GM18861 (cell line): Measurements from ENCODE around the gene DCC.

Source experiments
- ATAC-seq: cut with Tn5 transposase; IDR thresholded peaks from one replicate; pipeline ENCODE4 v1.9.1; 2021; ENCODE audit not compliant: unreplicated experiment

DCC gene

GRCh38 chr18:52582061-52582460 lies 242.1 kb downstream of the DCC start:
- no peak for ATAC-seq

DNA sequence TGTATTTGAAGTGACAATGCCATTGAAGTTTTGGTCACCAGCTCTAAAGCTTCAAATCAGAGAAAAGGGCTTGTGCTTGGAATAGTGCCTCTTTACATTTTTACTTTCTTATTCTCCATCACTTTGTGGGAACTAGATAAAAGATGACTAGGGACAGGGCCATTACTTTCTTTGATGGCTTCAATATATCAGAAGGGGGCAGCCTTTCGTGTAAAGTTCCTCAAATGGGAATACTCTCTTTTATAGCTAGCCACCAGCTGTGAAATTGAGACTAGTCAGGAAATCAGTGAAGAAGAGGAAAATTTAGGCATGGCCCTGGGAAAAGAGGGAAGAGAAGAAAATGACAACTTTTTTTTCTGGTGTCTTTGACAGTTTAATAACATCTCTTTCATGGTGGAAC lies 242.5 kb downstream of the DCC start:
- no peak for ATAC-seq

DNA sequence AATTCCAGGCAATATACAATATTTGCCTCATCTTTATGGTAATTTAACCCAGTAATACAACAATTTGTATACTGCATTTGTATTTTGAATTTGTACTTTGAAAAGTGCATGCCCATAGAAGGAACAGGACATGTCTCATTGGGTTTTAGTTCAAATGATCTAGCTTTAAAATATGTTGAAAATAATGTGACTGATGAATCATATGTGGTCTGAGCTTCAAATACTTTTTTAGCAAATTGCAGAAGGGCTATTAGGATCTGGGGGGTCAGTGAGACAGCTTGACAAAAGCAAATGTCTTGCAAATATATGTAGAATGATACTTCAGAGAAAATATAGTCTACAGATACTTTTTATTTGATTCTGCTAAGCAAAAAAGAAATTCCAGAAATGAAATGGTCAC lies 248.9 kb downstream of the DCC start:
- ATAC-seq, result no peak

DNA sequence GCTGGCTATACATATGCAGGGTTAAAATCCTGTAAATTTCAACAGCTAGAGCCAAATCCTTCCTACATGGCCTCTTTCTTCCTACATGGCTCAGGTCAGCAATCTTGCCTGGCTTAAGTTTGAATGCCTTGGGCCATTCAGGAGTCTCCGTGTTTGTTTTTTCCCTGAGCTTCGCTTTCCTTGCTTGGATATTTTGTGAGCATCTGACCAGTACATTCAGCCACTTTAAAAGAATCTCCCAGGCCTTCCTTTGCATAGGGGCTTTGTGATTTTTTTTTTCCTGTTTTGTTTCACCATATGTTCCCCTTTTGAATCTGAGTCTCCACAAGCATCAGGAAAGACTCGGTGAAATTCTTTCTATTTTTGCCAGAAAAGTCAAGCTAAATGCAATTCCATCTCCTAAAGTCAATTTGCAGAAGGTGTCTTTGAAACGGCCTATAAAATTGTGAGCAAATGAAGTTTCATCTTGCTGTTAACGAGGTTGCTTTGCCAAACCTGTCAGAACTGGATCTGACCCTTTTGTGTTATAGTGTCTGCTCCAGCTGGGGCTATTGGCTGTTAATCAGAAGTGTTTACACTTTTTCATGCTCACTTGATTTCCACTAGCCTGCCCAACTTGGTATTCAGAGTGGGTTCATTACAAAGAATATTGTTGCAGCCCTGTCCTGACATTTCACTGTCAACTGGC lies 256.9 kb downstream of the DCC start:
- ATAC-seq, result no peak

DNA sequence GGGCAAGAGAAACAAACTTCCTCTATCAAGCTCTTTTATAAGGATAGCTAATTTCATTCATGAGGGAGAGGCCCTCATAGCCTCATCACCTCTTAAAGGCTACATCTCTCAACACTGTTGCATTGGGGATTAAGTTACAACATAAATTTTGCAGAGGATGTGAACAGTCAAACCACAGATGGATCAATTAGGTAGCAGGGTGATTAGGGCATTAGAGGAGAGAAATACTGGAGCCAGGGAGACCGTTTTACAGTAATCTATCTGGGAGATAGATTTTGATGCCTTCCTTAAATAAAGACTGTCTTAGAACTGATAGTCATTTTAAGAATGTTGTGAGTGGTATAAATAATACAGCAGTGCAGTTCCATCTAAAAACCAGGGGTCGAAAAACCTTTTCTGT lies 258.9 kb downstream of the DCC start:
- no peak for ATAC-seq

DNA sequence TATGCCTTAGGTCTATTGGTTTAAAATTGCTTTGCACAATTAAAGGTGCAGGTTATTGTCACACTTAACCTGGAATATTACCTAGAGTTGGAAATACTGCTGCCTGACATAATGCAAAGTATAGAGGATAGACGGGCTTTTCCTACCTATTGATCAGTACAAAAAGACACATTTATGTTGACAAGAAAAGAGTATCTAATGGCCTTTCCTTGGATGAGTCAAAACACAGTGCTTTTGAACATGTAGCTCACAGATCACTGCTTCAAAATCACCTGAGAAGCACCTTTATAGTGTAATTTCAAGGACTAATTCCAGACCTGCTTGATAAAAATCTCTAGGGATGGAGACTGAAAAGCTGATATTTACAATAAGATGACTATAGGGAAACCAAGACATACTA lies 262.8 kb downstream of the DCC start:
- ATAC-seq, result no peak

- no peak for ATAC-seq
Measured at GRCh38 chr18:52605345-52605744, 265.3 kb downstream of the DCC start.

GRCh38 chr18:52607985-52608384 lies 268.0 kb downstream of the DCC start:
- no peak for ATAC-seq

DNA sequence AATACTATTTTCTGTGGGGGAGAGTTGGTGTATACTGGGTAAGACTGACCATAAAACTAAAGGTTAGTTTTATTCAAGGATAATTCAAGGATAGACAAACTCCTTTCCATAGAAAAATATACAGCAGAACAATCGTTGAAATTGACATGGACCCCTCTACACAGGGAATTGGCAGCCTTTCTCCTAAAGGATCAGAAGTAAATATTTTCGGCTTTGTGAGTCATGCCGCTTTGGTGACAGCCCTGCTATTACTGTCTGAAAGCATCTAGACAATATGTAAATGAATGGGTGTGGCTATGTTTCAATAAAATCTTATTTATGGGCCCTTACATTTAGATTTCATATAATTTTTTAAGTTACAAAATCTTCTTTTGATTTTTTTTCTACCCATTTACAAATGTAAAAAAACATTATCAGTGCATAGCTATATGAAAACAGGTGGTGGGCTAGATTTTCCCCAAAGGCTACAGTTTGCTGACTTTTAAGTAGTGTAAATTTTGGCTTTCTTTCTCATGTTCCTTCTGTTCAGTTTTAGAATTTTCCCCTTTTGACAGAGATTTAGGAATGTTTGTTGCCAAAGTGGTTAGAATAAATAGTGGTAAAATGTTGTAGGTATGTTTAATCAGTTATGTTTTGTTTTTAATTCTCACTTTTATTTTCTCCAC lies 270.6 kb downstream of the DCC start:
- no peak for ATAC-seq

DNA sequence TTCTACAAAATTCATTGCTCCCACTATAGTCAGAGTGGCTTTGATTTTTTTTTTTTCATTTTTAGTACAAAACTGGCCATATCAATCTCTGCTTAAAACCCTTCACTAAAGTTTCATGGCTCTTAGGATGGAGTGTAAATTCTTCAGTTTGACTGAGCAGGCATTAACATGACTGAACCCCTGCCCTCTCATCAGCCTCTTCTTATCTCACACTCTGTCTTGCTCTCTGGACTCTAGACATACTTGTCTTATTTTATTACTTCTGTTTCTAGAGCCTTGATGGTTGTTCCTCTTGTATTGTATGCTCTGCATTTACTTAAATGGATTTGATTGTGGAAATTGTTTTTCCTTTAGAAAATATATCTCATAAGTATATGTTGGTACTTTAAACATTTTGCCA lies 272.4 kb downstream of the DCC start:
- ATAC-seq, result no peak

DNA sequence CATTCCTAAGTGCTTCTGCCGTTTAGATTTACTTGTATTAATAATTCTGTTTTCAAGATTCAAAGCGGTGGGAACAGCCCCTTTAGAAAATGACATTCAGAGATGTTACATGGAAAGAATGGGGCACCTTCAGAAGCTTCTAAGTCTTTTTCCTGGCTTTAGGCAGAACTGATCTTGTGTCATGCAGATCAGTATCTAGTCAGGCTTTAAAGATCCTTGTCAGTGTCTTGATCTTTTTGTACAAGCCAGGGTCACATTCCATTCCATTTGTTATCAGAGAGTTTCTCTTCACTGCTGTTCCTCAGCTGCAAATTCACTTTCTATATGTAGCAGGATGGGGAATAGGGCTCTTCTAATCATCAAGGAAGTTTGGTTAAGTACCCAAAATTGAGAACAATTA lies 275.3 kb downstream of the DCC start:
- no peak for ATAC-seq

DNA sequence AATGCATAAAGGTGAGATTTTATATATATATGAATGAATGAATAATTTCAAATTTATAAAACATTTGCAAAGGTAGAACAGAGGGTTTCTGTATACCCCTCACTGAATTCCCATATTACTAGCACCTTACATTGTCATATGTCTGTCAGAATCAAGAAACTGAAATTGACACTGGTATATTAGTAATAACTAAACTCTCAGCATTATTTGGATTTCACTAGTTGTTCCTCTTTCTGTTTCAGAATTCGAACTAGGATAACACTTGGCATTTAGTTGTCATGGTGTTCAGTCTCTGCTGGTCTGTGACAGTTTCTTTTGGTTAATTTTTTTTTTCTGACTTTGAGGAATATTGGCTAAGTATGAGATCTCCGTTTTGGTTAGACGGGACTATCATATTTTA lies 275.9 kb downstream of the DCC start:
- no peak for ATAC-seq

DNA sequence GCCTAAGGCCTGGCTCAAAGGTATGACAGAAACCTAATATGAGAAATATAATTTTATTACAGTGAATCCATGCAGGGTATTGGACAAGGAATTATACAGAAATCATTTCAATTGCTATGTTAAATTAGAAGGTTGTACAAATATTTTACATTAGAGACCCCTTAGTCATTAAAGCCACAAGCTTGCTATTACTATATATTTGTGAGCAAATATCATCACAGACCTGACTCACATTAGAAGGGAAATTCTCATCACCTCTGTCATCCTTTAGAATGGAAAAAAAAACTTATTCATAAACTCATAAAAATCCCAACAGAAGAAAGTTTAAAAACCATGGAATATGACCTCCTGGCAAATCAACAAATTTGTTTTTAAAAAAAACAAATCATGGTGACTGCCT lies 277.9 kb downstream of the DCC start:
- ATAC-seq, result no peak

DNA sequence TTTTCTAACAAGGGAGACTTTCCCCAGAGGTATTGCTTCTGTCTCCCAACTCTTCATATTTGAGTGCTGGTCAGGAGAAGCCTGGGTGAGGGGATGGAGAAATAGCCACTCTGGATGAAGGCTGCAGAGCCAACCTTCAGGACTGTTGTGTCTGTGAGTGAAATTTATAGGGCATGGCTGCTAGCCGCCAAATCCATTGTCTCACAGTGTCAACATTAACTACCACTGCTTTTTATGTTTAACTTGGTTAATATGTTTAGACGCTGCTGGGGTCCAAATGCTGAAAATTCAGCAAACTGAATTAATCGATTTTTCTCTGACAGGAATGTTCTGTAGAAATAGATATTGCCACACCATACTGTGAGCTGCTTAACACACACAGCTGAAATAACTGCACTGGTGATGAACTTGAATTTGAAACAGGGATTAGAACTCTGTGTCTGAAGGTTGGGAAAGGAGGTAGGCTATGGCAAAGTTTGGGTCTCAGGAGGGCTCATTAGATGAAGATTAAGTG lies 281.0 kb downstream of the DCC start:
- ATAC-seq, result no peak

DNA sequence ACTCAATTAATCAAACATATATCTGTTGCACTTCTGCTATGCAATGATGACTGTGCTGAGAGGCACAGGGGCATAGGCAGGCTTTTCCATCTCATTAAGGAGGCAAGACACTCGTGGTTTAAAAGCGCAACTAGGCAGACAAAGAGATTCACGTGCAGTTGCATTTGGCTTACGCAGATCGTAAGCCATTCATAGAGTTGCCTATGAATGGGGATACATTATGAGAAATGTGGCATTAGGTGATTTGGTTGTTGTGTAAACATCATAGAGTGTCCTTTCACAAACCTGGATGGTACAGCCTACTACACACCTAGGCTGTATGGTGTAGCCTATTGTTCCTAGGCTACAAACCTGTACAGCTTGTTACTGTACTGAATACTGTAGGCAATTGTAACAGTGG lies 284.7 kb downstream of the DCC start:
- no peak for ATAC-seq

DNA sequence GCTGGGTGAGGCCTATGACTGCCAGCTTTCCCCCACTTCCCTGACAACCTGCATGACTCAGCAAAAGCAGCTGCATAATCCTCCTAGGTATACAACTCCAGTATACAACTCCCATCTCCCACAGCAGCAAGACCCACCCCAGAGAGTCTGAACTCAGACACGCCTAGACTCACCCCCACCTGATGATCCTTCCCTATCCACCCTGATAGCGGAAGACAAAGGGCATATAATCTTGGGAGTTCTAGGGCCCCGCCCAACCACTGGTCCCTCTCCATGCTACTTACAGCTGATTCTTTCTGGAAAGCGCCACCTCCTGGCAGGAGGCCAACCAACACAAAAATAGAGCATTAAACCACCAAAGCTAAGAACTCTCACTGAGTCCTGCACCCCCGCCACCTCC lies 296.5 kb downstream of the DCC start:
- ATAC-seq, result no peak

DNA sequence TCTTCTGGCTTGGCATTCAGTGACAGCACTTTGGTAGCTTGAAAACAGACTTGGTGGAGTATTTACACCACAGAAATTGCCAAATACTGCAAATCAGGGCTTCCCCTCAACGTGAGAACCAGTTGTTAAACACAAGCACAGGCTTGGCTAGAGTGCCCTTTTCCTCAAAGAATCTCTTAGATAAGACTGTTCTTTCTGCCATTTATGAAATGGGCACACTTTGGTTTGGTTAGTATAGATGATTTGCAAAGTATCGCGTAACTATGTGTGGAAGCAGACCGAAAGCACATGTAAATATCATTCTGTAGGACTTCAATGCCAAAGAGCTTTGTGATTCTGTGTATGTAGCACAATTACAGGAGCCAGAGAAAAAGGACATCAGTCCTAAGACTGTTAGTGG lies 308.2 kb downstream of the DCC start:
- ATAC-seq, result no peak

DNA sequence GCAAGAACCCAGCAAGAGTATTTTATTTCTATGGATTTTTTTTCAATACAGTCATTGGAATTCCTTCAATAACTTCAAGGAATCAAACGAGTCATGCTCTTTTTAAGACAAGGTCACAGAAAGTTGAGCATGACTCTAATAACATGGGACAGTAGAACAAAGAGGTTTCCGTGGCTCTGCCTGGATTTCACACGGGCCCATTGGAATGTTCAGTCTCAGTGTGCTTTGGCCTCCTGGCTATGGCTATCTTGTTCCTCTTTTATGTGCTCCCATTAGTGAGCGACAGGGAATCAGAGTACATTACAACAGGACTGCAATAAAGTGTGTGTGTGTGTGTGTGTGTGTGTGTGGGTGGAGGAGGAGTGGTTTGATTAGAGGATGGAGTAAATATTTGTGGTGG lies 312.4 kb downstream of the DCC start:
- ATAC-seq, result no peak

GRCh38 chr18:52657043-52657805 lies 317.2 kb downstream of the DCC start:
- ATAC-seq, result no peak

- ATAC-seq, result no peak
Measured at GRCh38 chr18:52667463-52668065, 327.6 kb downstream of the DCC start.

DNA sequence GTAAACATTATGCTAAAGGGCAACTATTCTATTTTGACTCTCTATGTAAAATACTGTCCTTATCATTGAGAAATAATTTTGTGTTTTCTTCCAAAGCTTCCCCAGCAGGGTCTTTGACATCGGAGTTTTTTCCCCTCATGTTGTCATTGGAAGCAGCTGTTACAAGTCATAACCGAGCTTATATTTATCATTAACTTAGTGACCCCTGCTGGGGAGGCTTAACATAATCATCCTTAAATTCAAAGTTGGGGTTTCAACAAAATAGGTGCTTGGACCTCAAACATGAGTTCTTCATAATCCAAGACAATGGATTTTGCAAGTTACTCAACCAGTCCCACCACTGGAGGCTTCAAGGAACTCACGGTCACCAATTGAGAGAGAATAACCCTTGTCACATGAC lies 330.9 kb downstream of the DCC start:
- ATAC-seq, result no peak

- no peak for ATAC-seq
Measured at GRCh38 chr18:52678034-52678433, 338.0 kb downstream of the DCC start.
